Natural killer cell treated with Interleukin-12 subunit alpha and Interleukin-12 subunit beta and Interleukin-15 and Interleukin-18, amount 100 ng/mL, for 72 hours (primary cell): ENCODE results near the gene TNIK. TPM values are rescaled to one million over a fixed set of nuclear protein-coding genes. Genes with fewer than 3 reads are reported as not detected.

Experiments used
- ATAC-seq, 2 donors: fragments of 150-1000 bp; cut with Tn5 transposase in 1 of 2; sonication (Bioruptor Pico), chemical (Tn5 transposase) in 1 of 2; 2 replicates each; pipeline ENCODE4 v1.10.0; 2021
- DNase-seq: peaks from one replicate; pipeline ENCODE4 v3.0.0; 2022; ENCODE audit warnings: low spot score
- H3K27ac Mint-ChIP-seq, 2 donors: 1 replicate in 1 of 2; 2 replicates in 1 of 2; pipeline ENCODE4 v1.8.0; 2022; ENCODE audit warnings: mixed read lengths in 2 of 2, mild to moderate bottlenecking in 1 of 2, moderate library complexity in 1 of 2
- H3K27me3 Mint-ChIP-seq, 2 donors: 1 replicate in 1 of 2; 2 replicates in 1 of 2; pipeline ENCODE4 v1.8.0; 2022; ENCODE audit warnings: mixed read lengths in 2 of 2
- H3K36me3 Mint-ChIP-seq: one replicate; pipeline ENCODE4 v1.8.0; 2022; ENCODE audit warnings: mixed read lengths
- H3K4me1 Mint-ChIP-seq, 2 donors: 1 replicate in 1 of 2; 2 replicates in 1 of 2; pipeline ENCODE4 v1.8.0; 2022; ENCODE audit warnings: low read depth in 2 of 2, mixed read lengths in 2 of 2, mild to moderate bottlenecking in 1 of 2
- H3K4me3 Mint-ChIP-seq: one replicate; pipeline ENCODE4 v1.8.0; 2022; ENCODE audit warnings: mixed read lengths
- H3K9me3 Mint-ChIP-seq: 2 replicates; pipeline ENCODE4 v1.8.0; 2022; ENCODE audit warnings: mixed read lengths
- total RNA-seq, 2 donors: library from RNA; stranded (reverse); gene quantifications; one replicate each; pipeline ENCODE4 v1.2.3, GENCODE V29; 2022

The TNIK gene
- total RNA-seq, 2 donors from 2014 or later: 44.3 to 48.5 TPM

DNA sequence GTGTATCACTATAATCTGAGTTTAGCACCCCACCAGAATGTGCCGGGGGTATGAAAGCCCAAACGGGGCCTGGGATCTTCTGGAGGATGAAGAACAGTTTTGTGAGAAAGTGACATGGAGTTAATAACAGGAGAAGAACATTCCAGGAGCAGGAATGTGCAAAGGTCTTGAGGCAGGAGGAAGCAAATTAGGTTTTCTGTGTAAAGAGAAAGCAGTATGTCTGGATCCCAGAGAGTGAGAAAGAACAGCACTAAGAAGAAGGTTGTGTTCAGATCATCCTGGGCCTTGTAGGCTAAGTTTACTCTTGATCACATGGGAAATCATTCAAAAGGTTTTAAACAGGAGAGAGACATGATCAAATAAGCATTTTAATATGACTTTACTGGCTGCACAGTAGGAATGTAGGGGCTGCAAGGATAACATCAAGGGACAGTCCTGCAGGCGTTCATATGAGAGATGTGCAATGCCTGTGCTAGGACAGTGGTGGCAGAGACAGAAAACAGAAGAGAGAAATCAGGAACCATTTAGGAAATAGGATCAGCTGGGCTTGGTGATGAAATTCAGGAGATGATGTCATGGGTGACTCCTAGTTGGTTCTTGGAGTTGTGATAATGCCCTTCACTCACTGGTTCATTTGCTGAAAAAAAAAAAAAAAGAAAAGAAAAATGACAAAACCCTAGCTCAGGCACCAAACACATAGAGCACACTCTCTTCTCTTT, 113.5 kb downstream of the TNIK start:
- ATAC-seq (no peak), DNase-seq (no peak)
- Mint-ChIP-seq H3K9me3 (peaks cover 5% of the 10 kb centered on the region), H3K27me3 (no peaks in the 10 kb centered on the region), H3K36me3 (peaks cover 6% of the 10 kb centered on the region), H3K4me3 (peak overlapping the region; percentile 45), H3K4me1 (peaks cover 56 to 69% of the 10 kb centered on the region in 2 donors), H3K27ac (peak overlapping the region; percentile 26 to 57)

DNA sequence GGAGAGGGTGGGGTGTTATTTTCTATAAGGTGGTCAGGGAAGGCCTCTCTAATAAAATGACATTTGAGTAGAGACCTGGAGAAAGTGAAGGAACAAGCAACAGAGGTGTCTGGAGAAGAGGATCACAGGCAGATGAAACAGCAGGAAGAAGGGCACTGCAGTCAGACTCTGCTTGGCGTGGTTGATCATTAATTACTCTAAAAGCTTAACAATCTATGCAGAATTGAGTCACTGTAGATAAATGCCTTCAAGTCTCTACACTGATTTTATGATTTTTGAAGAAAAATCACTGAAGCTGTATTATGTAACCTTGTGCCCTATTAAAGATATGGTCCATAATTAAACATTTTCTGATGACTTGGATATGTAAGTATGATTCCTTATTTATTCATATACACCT, 114.2 kb downstream of the TNIK start:
- Mint-ChIP-seq H3K4me1 (peaks cover 53 to 64% of the 10 kb centered on the region in 2 donors), H3K27me3 (no peaks in the 10 kb centered on the region), H3K4me3 (no peak overlapping the region), H3K36me3 (peaks cover 6% of the 10 kb centered on the region), H3K27ac (no peak overlapping the region), H3K9me3 (peaks cover 5% of the 10 kb centered on the region)
- ATAC-seq (no peak), DNase-seq (no peak)

DNA sequence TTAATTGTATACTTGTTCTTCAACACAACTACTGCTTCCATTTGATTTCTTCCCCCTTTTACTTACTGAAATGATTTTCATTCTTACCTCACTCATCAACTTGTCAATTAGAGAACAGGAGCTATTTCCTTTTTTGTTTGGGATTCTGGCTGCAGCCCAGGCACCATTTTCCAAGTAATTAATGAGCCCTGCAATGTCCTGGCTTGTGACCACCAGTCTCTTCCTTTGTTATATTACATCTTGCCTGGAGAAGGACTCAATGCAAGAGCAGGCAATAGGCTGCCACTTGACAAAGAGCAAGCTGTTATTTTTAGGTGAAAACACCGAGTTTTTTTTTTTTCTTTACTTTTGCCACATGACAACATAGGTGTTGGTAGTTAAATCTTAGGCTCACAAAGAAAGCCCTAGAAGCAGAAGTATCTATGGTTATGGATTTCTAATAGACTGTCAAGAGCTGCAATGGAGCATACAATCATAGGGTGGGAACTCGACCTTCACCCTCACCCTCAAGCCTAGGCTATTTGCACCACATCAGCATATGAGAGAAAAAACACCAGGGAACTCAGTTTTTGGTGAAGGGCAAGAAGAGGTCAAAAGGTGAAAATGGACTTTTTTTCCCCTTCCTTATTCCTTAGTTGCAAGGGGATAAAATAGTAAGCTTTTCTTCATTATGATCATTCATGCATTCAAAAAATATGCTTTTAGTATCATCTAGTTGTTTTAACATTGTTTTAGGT, 114.9 kb downstream of the TNIK start:
- Mint-ChIP-seq H3K27ac (no peak overlapping the region), H3K27me3 (no peaks in the 10 kb centered on the region), H3K36me3 (peaks cover 6% of the 10 kb centered on the region), H3K4me1 (peaks cover 55 to 61% of the 10 kb centered on the region in 2 donors), H3K9me3 (peaks cover 5% of the 10 kb centered on the region), H3K4me3 (no peak overlapping the region)
- ATAC-seq (no peak), DNase-seq (no peak)

DNA sequence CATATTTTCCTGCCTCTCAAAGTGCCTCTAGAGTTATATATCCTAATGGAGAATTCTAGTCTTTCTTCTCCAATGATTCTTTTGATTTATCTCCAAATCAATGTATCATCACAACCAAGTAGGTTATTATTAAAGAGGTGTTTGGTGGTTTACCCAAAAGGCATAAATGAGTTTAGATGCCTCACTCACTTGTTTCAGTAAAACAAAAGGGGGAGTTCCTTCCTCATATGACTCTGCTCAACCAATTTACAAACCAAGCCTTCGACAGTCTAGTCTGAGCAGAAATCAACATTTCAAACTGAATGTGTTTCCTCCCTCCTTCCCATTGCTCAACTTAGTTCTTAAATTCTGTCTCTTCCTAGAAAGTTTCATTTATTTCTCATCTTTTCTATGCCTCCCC, 116.5 kb downstream of the TNIK start:
- DNase-seq (no peak), ATAC-seq (peak; percentile 55 to 56)
- Mint-ChIP-seq H3K4me3 (peak overlapping the region; percentile 13), H3K4me1 (peaks cover 54 to 57% of the 10 kb centered on the region in 2 donors), H3K27me3 (no peaks in the 10 kb centered on the region), H3K27ac (peak overlapping the region; percentile 2 to 44), H3K9me3 (peaks cover 5% of the 10 kb centered on the region), H3K36me3 (peaks cover 6% of the 10 kb centered on the region)

DNA sequence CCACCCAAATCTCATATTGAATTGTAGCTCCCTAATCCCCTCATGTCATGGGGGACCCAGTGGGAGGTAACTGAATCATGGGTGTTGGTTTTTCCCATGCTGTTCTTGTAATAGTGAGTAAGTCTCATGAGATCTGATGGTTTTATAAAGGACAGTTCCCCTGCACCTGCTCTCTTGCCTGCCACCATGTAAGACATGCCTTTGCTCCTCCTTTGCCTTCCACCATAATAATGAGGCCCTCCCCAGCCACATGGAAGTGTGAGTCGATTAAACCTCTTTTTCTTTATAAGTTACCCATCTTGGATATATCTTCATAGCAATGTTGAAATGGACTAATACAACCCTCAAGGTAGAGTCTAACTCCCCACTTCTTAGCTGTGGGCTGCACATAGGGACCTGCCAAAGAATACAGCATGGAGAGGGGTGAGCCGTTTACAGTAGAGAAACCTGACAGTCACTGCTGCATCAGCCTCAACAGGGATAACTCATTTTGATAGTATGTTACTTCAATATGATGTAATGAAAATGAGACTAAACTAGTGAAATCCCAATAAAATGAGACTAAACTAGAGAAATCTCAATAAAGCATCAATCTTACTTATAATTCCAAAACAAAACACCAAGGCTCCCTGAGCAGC, 117.3 kb downstream of the TNIK start:
- no peak overlapping the region for H3K27ac Mint-ChIP-seq
- peaks cover 6% of the 10 kb centered on the region for H3K36me3 Mint-ChIP-seq
- peaks cover 54 to 56% of the 10 kb centered on the region in 2 donors for H3K4me1 Mint-ChIP-seq
- ATAC-seq (no peak), DNase-seq (no peak)
- no peak overlapping the region for H3K4me3 Mint-ChIP-seq
- H3K9me3 Mint-ChIP-seq: peaks cover 5% of the 10 kb centered on the region
- no peaks in the 10 kb centered on the region for H3K27me3 Mint-ChIP-seq

DNA sequence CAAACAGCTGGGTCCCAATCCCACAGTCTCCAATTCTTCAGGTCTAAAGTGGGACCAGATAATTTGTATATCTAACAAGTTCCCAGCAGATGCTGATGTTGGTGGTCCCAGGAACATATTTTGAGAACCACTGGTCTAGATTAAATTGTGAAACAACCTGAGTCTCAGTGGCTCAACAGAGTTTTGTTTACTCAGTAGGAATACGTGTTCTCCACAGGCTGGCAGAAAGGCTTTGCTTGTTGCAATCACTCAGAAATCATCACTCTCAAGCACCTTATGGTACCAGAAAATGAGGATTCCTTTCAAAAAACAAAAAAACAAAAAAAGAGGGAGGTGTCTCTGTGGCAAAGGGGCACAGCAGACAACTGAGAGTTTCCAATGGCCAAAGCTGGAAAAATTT, 118.0 kb downstream of the TNIK start:
- DNase-seq: no peak
- H3K36me3 Mint-ChIP-seq: peaks cover 6% of the 10 kb centered on the region
- no peak for ATAC-seq
- no peak overlapping the region for H3K27ac Mint-ChIP-seq
- H3K4me3 Mint-ChIP-seq: no peak overlapping the region
- no peaks in the 10 kb centered on the region for H3K27me3 Mint-ChIP-seq
- H3K4me1 Mint-ChIP-seq: peaks cover 52 to 55% of the 10 kb centered on the region in 2 donors
- H3K9me3 Mint-ChIP-seq: peaks cover 5% of the 10 kb centered on the region

DNA sequence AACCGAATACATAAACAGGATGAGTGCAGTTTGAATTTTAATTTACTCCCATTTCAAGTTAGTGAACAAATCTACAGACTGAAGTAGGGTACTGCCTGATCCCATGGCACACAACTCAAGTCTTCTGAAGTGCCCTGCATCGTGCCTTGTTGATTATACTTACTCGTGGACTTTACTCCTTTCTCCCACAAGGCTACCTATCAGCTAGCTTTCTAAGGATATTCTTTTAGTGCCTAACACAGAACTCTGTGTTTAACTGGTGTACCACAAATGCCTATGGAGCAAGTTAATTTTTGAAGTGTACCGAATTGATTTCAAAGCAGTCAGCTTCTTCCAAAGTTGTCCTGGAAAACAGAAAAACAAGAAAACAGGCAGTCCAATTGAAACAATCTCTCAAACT, 119.8 kb downstream of the TNIK start:
- peaks cover 44 to 45% of the 10 kb centered on the region in 2 donors for H3K4me1 Mint-ChIP-seq
- DNase-seq (no peak), ATAC-seq (no peak)
- H3K4me3 Mint-ChIP-seq: no peak overlapping the region
- no peak overlapping the region for H3K27ac Mint-ChIP-seq
- peaks cover 6% of the 10 kb centered on the region for H3K36me3 Mint-ChIP-seq
- peaks cover 5% of the 10 kb centered on the region for H3K9me3 Mint-ChIP-seq
- no peaks in the 10 kb centered on the region for H3K27me3 Mint-ChIP-seq

DNA sequence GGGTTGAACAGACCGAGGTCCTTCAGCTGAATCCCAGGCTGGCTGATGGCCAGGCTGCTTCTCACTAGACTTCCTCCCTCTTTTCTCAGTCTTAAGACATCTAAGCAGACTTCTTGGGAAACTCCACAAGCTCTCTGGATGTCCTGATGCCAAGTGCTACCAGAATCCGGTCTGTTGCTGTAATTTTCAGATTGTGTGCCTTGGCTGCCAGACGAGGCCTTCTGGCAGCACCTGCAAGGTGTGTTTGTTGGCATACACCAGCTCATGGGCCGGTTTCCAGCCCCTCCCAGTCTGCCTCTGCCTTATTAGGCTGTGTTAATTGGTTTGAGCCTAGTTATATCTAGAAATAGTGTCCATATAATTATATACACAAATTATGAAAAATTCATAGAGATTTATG, 120.6 kb downstream of the TNIK start:
- Mint-ChIP-seq H3K4me1 (peaks cover 35 to 40% of the 10 kb centered on the region in 2 donors), H3K27me3 (no peaks in the 10 kb centered on the region), H3K9me3 (peaks cover 3% of the 10 kb centered on the region), H3K4me3 (no peak overlapping the region), H3K27ac (no peak overlapping the region), H3K36me3 (peaks cover 6% of the 10 kb centered on the region)
- DNase-seq (no peak), ATAC-seq (no peak)

DNA sequence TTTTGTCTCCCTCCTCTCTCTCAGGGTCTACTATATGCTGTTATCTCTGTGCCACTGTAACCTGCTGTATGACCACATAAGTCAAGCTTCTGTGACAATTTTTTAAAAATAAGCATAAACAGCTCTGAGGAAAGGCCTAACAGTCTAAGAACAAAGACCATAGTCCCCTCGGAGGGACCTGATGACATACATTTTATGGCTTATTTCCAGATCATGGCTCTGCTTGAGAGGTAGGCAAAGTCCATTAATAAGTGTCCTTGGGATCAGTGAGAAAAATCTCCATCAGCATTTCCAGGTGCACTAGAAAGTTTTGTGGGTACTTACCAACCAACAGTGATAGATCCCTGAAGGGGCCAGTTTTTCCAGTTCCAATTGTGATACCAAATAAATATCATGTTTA, 123.8 kb downstream of the TNIK start:
- Mint-ChIP-seq H3K9me3 (no peaks in the 10 kb centered on the region), H3K36me3 (no peaks in the 10 kb centered on the region), H3K27me3 (no peaks in the 10 kb centered on the region), H3K4me3 (no peak overlapping the region), H3K4me1 (peaks cover 25 to 29% of the 10 kb centered on the region in 2 donors), H3K27ac (no peak overlapping the region)
- no peak for DNase-seq
- no peak for ATAC-seq

DNA sequence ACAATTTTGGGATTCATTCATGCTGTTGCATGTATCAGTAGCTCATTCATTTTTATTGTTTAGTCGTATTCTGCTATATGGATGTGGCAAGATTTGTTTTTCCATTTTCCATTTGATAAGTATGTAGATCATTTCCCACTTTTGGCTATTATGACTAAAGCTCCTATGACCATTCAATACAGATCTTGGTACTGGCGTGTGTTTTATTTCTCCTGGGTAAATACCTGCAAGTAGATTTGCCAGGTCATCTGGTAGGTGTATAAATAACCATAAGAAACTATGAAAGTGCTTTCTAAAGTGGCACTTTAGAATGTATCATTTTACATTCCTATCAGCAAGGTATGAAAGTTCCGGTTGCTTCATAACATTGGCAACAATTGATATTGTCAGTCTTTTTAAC, 124.6 kb downstream of the TNIK start:
- peaks cover 32% of the 10 kb centered on the region in 2 donors for H3K4me1 Mint-ChIP-seq
- ATAC-seq (no peak), DNase-seq (no peak)
- H3K4me3 Mint-ChIP-seq: no peak overlapping the region
- no peaks in the 10 kb centered on the region for H3K36me3 Mint-ChIP-seq
- H3K27ac Mint-ChIP-seq: no peak overlapping the region
- H3K9me3 Mint-ChIP-seq: no peaks in the 10 kb centered on the region
- no peaks in the 10 kb centered on the region for H3K27me3 Mint-ChIP-seq

DNA sequence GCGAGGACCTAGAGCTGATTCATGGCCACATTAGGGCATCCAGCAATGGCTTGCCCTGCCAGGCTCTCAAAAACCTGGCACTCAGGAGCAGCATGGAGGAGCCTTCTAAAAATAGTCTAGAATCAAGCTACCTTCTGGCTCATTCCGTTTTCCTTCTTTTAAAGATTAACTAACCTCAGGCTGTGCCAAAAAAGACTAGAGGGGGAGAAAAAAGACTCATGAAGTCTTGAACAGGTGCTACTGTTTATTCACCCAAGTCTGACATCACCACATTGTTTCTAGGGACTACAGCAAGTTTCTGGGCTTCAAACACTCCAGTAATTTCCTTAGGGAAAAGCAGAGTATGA, 125.8 kb downstream of the TNIK start:
- H3K27ac Mint-ChIP-seq: peak overlapping the region in 1 of 2 donors; percentile 6
- ATAC-seq: no peak
- H3K9me3 Mint-ChIP-seq: no peaks in the 10 kb centered on the region
- no peak for DNase-seq
- peaks cover 34 to 37% of the 10 kb centered on the region in 2 donors for H3K4me1 Mint-ChIP-seq
- H3K27me3 Mint-ChIP-seq: no peaks in the 10 kb centered on the region
- no peak overlapping the region for H3K4me3 Mint-ChIP-seq
- no peaks in the 10 kb centered on the region for H3K36me3 Mint-ChIP-seq

DNA sequence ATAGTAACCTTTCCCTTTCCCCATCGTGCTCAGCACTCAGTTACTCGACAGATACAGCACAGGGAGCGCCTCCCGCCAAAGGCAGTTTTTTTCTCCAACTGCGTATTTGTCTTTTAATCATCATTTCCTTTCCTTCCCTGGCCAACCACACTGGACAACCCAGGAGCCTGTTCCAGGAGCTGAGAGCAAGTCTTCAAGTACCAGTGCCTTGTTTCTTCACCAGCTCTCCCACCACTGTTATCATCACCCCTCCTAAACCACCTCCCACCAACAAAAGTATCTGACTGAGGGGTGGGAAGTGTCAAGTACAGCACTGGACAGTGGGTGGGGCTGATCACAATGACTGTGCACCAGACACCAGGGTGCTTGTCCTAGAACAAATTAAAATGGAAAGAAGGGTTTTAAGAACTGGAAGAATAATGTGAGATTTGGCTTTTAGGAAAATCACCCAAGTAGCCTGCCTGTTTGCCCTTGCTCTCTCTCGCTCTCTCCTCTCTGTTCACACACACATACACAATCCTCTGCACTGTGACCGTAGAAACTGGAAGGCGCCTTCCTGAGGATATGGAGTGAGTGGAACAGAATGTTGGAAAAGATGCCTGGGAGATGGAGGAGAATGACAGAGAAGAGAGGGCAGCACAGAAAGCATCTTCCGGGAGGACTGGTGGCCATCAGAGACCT, 126.3 kb downstream of the TNIK start:
- peak in 1 of 2 donors; percentile 72 for ATAC-seq
- Mint-ChIP-seq H3K4me1 (peaks cover 34% of the 10 kb centered on the region in 2 donors), H3K27ac (peak overlapping the region in 1 of 2 donors; percentile 6), H3K4me3 (no peak overlapping the region), H3K9me3 (no peaks in the 10 kb centered on the region), H3K27me3 (no peaks in the 10 kb centered on the region), H3K36me3 (no peaks in the 10 kb centered on the region)
- no peak for DNase-seq

DNA sequence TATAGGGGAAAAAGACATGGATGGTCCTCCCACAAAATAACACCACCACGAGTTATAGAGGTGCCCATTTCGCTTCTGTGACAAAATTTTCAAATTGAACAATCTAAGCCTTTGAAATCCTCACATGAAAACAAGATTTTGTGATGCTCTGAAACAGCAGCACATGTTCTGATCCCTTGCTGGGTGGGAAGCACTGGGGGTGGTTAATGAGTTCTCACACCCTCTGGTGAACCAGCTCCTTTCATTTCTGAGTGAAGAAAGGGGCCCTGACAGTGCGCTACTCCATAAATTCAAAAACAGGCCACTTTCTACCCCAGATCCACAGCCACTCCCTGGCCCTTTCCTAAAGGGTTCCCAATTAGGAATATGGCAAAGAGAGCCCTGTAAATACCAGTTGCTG, 129.3 kb downstream of the TNIK start:
- H3K36me3 Mint-ChIP-seq: no peaks in the 10 kb centered on the region
- no peak for DNase-seq
- H3K9me3 Mint-ChIP-seq: no peaks in the 10 kb centered on the region
- H3K4me1 Mint-ChIP-seq: peaks cover 32 to 43% of the 10 kb centered on the region in 2 donors
- H3K27me3 Mint-ChIP-seq: no peaks in the 10 kb centered on the region
- no peak for ATAC-seq
- H3K27ac Mint-ChIP-seq: no peak overlapping the region
- H3K4me3 Mint-ChIP-seq: no peak overlapping the region

DNA sequence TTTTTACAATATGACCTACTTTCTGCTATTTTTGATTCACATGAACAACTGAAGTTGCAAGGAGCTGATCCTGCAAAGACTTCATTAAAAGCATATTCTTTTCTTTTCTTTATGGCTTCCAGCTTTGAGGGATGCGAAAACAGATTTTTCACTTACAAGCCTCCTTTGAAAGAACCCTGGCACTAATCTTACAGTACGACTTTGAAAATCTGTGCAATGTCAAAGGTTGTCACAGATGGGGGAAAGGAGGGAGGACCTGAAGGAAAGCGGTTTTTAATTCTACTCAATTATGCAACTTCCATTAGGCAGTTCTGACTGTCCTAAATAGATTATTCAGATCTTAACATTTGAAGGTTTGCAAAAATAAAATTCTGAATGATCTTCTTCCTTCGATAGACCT, 130.5 kb downstream of the TNIK start:
- DNase-seq (no peak), ATAC-seq (no peak)
- Mint-ChIP-seq H3K27ac (no peak overlapping the region), H3K4me1 (peaks cover 32 to 39% of the 10 kb centered on the region in 2 donors), H3K9me3 (no peaks in the 10 kb centered on the region), H3K27me3 (no peaks in the 10 kb centered on the region), H3K4me3 (no peak overlapping the region), H3K36me3 (no peaks in the 10 kb centered on the region)
